ENCODE results near the gene DPM1.

DPM1 gene

DNA sequence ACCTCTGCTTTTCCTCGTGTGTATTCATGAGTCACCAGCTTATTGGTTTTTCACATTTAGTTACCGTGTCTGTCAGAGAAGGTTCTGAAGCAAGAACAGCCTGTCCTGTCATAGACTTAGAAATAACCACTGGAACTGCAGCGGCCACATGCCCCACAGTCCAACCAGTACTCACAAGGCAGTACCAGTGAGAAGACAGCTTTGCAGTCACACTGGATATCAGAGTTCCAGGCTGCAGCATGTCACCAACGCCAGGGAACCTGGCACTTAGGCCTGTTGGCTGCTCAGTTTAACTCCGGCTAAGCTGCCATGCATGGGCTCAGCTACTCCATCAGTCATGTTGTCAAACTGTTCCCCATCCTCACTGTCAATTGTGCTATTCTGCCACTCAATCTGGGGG, 67.2 kb downstream of the DPM1 start:
- Histone ChIP-seq H3K4me3 (ENCODE audit: low read depth in 1 of 2, low read length in 2 of 2) (no peak overlapping the region), H3K27me3 (ENCODE audit: low read depth, low read length) (no peaks in the 10 kb centered on the region), H3K36me3 (ENCODE audit: control insufficient read depth in 1 of 2, insufficient read depth in 2 of 2, low read length in 2 of 2) (peaks cover 49 to 64% of the 10 kb centered on the region in 2 donors), H3K4me1 (ENCODE audit: control insufficient read depth in 1 of 2, insufficient read depth in 2 of 2, low read length in 2 of 2) (no peaks in the 10 kb centered on the region), H3K27ac (ENCODE audit: low read length) (no peak overlapping the region), H3K9me3 (ENCODE audit: control insufficient read depth in 1 of 2, low read length in 2 of 2) (no peaks in the 10 kb centered on the region)

DNA sequence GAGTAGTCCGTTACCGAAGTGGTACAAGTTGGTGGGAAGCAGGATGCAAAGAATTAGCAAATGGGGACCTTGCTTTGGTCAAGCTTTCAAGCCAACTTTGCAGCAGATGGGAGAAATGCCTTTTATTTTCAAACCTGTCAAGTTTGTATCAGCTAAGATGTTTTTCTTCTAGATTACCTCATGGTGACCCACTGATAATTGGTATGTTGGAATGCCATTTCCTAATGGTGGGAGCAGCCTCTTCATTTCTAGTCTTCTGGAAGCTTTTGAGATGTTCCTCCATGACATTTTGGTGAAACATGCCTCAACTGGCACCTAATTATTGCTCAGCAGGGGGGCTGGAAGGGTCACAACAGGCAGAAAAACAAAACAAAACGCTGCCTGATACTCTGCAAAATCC, 70.8 kb downstream of the DPM1 start:
- H3K36me3 ChIP-seq (ENCODE audit: control insufficient read depth in 1 of 2, insufficient read depth in 2 of 2, low read length in 2 of 2), result peaks cover 28 to 44% of the 10 kb centered on the region in 2 donors

DNA sequence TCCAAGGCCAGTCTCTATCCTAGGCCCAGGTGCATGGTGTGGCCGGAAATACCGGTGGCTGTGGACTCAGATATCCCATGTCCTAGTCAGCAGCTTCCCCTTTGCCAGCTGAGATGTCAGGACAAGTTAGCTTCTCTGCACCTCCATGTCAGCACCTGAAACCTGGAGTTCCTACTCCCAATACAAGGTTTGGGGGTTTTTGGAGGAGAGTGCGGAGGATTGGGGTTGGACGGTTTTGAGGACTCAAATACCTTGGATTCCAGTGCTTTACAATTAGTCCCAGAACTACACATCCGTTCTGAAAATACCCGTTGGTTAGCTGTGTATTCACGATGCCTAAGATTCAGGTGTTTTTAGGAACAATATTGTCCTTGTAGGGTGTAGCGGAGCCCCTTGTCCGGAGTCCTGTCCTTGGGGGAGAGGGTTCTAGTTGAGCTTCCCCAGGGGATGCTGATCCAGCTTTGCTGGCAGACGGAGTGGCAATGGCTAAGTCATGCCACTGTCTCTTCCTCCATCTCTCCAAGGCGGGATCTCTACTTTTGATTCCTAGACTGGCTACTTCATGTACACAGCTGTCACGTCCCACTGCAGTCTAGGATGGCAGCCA, 72.0 kb downstream of the DPM1 start:
- H3K9me3 ChIP-seq (ENCODE audit: control insufficient read depth in 1 of 2, low read length in 2 of 2), result no peaks in the 10 kb centered on the region
- peaks cover 17 to 31% of the 10 kb centered on the region in 2 donors for H3K36me3 ChIP-seq (ENCODE audit: control insufficient read depth in 1 of 2, insufficient read depth in 2 of 2, low read length in 2 of 2)
- H3K27ac ChIP-seq (ENCODE audit: low read length), result no peak overlapping the region
- no peaks in the 10 kb centered on the region for H3K4me1 ChIP-seq (ENCODE audit: control insufficient read depth in 1 of 2, insufficient read depth in 2 of 2, low read length in 2 of 2)
- no peaks in the 10 kb centered on the region for H3K27me3 ChIP-seq (ENCODE audit: low read depth, low read length)
- no peak overlapping the region for H3K4me3 ChIP-seq (ENCODE audit: low read depth in 1 of 2, low read length in 2 of 2)

More for the DNA sequence above, 70.8 kb downstream of the DPM1 start:
- Histone ChIP-seq H3K4me1 (ENCODE audit: control insufficient read depth in 1 of 2, insufficient read depth in 2 of 2, low read length in 2 of 2) (no peaks in the 10 kb centered on the region), H3K4me3 (ENCODE audit: low read depth in 1 of 2, low read length in 2 of 2) (no peak overlapping the region), H3K27ac (ENCODE audit: low read length) (no peak overlapping the region), H3K9me3 (ENCODE audit: control insufficient read depth in 1 of 2, low read length in 2 of 2) (no peaks in the 10 kb centered on the region), H3K27me3 (ENCODE audit: low read depth, low read length) (no peaks in the 10 kb centered on the region)

DNA sequence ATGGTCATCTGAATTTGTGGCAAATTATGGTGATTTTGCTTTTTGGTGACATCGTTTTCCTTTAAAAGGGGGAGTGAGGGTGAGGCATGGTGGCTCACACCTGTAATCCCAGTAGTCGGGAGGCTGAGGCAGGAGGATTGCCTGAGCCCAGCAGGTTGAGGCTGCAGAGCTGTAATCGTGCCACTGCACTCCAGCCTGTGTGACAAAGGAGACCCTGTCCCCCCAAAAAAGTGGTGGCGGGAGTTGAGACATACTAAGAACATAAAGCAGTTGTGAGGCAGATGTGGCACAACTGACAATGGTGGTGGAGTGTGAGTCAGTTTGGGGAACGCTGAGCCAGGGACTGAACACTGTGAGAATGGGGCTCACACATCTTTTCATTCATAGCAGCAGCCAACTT, 72.6 kb downstream of the DPM1 start:
- Histone ChIP-seq H3K36me3 (ENCODE audit: control insufficient read depth in 1 of 2, insufficient read depth in 2 of 2, low read length in 2 of 2) (peaks cover 12 to 26% of the 10 kb centered on the region in 2 donors), H3K4me1 (ENCODE audit: control insufficient read depth in 1 of 2, insufficient read depth in 2 of 2, low read length in 2 of 2) (no peaks in the 10 kb centered on the region), H3K27ac (ENCODE audit: low read length) (no peak overlapping the region), H3K27me3 (ENCODE audit: low read depth, low read length) (no peaks in the 10 kb centered on the region), H3K4me3 (ENCODE audit: low read depth in 1 of 2, low read length in 2 of 2) (no peak overlapping the region), H3K9me3 (ENCODE audit: control insufficient read depth in 1 of 2, low read length in 2 of 2) (no peaks in the 10 kb centered on the region)

DNA sequence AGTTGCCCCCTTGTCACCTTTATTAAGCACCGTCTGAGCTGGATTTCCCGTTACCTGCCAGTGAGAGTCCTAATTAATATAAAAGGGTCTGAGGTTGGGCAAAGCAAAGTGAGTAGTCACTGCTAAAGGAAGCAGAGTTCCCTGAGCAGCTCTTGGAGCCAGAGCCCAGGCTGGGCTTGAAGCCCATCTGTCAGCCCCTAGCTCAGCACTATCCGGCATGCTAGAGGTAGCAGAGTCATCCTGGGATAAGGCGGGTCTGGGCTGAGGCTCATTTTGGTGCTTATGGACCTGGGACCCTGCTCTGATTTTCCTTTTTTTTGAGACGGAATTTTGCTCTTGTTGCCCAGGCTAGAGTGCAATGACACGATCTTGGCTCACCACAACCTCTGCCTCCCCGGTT, 73.3 kb downstream of the DPM1 start:
- no peaks in the 10 kb centered on the region for H3K9me3 ChIP-seq (ENCODE audit: control insufficient read depth in 1 of 2, low read length in 2 of 2)
- no peak overlapping the region for H3K4me3 ChIP-seq (ENCODE audit: low read depth in 1 of 2, low read length in 2 of 2)
- H3K36me3 ChIP-seq (ENCODE audit: control insufficient read depth in 1 of 2, insufficient read depth in 2 of 2, low read length in 2 of 2), result peaks cover 12 to 20% of the 10 kb centered on the region in 2 donors
- H3K4me1 ChIP-seq (ENCODE audit: control insufficient read depth in 1 of 2, insufficient read depth in 2 of 2, low read length in 2 of 2), result no peaks in the 10 kb centered on the region
- H3K27ac ChIP-seq (ENCODE audit: low read length), result no peak overlapping the region
- H3K27me3 ChIP-seq (ENCODE audit: low read depth, low read length), result no peaks in the 10 kb centered on the region

All from muscle layer of duodenum (tissue), 2 donors.